NCI-H524 (cell line): ENCODE results near the gene EFNB2.

ENCODE experiments used
- DNase-seq, 2 experiments: peaks; one replicate each; lab custom pipeline; 2025; lab: John Stamatoyannopoulos, UW

EFNB2 gene

DNA sequence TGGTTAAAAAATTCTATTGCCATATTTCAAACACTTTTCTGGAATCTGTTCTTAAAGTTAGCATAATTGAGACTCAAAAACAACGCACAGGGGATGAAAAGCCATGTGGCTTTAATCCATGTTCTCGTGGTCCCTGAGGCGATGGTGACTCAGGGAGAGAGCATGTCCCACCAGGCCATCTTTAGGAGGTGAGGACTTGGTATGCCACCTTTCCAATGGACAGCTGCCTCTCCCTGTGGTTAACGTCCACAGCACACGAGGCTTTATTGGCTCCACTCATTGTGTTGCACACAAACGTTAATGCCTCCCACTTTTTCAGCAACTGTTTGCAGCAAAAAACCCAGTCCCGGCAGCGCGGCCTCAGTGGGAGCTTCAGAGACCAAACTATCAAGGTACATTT lies 51.4 kb downstream of the EFNB2 start:
- no peak for DNase-seq

DNA sequence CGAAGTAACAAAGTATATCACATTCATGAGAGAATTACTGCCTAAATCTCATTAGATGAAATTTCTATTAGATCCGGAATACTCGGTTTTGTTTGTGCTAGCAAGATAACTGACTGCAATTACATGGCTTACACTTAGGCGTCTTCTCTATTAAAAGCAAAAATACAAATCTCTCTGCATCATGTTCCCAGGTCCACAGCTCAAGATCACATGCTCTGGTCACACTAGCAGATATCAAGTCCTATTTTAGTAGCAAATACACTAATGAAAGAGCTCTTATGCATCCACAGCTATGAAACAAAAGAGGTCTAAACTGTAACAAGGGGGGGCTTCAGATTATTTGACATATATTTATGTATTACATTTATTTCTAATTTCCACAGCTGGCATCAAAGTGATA lies 53.5 kb downstream of the EFNB2 start:
- no peak for DNase-seq

DNA sequence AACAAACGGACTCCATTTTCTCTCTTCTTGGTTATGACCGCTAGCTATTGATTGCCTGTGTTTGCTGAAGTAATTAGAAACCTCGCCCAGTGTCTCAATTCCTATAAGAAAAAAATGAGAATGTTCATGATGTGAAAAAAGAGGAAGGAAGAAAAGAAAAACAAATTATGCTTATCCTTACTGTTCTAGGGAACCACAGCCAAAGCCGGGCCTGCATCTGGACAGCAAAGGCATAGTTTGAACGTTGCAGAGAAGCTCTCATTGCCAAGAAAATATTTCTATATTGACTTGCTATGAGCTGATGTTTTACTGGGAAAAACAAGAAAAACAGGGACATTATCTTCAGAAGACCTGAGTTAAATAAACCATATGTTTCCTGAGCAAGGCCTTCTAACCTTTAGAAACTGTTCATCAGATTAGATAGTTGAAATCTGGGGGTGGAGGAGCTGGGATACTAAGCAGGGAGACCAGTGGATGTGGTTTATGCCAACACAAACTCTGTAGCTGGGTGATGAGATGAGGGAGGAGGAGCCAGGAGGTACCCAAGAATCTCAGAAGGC lies 55.0 kb downstream of the EFNB2 start:
- DNase-seq: no peak

DNA sequence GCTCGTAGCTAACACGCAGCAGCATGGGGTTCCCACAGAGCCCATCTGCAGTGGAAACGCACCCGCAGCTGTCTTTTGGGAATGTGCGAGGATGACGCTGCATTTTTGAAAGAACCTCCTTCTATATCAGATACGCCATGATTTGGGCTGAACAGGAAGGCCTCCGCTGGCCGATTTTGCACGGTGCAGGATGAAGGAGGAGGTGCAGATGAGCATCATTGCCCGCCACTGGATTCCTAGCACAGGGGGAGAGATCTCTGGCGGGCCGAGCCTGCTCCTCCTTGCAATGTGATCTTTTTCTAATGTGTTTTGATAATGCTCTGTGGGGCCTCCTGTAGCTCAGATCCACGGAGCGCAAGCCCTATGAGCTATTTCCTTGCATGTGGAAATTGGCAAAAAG lies 55.5 kb downstream of the EFNB2 start:
- no peak for DNase-seq

DNA sequence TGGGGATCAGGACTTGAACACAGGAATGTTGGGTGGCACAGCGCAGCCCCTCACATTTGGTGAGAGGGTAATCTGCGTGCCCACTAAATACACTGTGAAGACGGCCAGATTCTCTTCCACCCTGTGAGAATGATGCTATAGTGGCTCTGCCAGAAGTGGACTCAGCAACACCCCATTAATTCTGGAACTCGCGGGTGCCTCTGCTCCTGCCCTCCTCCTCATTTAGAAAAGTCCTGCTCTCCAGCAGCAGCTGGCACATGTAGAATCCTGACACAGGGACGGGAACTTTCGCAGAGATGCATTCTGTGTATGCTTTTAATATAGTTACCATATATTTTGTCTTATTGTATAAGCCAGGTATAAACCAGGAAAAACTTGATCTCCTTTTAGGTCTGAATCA lies 57.3 kb downstream of the EFNB2 start:
- DNase-seq: no peak

DNA sequence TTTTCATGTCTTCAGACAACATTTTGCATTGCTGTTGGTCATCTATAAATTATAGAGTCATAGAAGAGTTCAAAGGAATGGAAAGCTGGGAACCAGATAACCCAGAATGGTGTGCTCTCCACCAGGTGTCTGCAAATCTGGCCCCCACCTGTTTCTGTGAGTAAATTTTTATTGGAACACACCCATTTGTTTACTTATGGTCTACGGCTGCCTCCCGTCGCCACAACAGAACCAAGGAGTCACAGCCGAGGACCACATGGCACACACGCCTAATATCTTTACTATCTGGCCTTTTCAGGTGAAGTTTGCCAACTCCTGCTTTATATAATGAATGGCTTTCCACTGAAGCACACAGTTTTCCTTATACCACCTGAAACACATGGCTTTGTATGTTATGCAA lies 58.2 kb downstream of the EFNB2 start:
- DNase-seq: no peak

DNA sequence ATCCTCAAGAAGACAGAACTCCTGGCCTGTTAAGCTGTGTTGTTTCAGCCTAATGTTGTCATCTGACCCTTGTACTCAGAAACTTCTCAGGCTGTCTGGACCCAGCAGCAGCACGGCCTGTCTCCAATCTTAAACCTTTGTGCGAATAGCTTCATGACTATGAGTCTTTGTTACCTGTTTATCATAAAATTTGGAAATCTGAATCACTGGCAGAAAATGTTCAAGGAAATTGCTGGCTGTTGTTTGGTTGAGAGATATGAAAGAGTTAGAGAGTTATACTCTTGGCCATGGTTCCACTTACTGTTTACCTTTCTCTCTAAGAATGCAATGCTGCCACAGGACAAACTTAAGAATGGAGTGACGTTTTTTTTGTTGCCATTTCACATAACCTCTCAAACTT lies 59.6 kb downstream of the EFNB2 start:
- DNase-seq: no peak

DNA sequence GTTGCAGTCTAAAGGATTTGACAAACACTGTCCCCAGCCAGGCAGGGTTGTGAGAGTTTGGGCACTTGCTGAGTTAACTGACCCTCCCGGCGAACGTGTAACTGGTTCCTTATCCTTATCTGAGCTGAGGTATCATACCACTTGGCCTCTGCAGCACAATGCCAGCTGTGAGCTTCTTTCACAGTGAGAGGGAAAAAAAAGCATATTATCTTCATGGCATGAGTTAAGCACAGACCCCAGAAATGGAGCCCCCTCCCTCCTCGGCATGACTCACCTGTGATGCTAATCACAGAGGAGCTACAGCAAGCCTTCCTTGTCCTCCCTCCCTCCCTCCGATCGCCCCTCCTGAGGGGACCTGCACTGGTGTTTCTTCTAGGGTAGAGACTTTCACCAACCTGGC lies 60.5 kb downstream of the EFNB2 start:
- no peak for DNase-seq

DNA sequence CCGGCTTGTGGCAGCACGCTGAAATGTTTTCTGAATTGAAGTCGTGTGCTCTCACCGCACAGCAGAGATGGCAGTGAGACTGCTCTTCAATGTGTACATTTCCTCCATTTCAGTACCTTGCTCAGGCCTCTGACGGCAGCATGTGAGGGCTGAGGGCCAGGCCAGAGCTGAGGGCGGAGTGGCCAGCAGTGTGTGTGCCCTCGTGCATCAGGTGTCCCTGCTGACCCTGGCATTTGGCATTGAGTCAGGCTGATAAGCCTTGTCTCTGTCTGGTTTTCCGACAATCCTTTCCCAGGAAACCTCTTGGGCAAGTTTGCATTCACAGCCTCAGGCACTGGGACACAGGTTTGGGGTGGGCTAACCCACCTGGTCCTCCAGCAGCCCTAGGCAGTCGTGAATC lies 62.3 kb downstream of the EFNB2 start:
- DNase-seq: no peak

DNA sequence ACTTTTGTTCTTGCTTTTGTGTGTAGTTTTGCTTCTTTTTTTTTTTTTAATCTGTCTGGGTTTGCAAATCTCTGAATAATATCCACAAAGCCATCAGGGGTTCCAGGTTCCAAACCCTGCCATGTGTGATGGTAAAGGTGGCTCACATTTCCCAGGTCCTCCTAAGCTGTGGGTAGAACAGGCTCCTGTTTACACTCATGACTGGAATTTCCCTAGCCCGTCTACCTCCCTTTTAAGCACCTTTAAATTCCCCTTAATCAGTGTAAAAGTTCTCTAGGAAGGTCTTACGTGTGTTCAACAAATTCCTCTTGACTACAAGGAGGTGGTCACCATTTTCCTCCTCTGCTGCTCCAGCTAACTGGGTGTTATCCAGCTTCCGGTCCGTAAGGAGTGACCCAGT lies 62.8 kb downstream of the EFNB2 start:
- DNase-seq: no peak

DNA sequence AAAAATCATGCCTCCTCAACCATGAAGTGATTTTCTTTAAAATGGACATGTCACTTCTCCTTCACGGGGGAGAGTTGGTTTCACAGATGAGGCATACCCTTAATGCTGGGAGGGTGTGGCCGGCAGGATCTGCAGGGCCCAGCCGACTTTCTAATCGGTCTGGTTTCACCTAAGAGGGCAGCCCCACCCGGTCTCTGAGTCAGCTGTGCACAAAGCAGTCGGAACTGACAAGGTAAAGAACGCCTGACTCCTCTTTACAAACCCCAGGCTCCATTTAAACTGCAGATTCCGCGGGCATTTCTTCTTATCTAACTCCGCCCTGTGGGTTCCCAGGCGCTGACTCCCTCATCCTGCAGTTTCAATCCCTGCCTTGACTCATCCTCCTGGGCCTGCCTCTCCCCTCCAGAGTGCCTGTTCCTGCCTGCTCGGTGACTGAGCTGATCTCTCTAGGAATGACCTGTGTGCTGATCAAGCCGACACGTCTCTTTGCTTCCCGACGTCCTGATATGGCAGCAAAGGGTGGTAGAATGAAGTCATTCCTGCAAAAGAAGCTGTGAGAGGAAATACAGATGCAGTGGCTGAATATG lies 63.4 kb downstream of the EFNB2 start:
- DNase-seq: no peak

DNA sequence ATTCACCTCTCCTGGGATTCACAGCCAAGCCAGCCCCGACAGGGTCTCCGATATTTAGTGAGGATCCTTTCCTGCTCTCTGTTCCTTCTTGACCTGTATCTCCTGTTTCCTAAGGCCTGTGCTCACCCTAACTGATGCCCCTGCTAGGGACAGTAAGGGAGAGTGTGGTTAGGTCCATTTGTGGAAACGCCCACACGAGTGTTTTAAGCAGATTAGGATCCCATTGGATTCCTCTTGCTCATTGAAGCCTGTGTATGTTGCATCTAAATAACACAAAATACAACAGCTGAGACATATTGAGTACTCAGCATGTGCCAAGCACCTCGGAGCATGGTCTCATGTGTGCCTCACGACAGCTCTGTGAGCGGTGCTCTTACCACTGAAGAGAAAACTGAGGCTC lies 64.9 kb downstream of the EFNB2 start:
- no peak for DNase-seq

DNA sequence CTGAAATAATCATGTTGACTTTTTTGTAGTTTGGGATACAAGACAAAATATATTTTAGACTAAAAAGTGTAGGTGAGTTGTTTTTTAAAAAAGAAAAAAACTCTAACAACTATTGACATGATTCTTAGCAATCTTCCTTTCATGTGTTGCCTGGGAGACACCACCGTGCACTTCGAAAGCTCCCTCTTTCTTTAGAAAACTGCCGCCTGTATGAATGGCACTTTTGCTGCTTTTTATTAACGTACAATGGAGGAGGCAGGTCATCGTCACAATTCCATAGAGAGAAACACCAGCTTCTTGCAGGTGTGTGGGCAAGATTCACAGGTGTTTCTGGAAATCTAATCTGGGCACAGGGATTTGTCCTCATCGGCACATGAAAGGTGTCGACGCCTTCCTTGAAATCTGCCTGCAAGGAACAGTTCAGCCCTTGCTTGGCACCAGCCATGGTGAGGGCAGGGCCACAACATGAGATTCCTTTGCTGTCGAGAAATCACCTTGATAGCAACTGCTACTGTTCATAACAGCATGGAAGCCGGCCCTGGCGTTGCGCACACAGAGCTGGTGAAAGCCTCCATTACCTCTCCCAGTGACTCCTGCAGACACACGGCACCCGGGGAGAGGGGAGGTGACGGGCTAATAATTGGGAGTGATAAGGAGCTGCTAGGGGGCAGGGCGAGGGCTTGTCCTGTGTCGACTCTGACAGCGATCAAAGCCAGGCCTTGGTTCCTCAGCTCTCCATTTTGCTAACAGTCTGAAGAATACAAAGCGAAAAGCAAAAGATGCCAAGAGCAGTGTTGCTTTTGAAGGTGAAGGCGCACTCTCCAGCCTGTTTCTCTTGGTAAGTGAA lies 66.5 kb downstream of the EFNB2 start:
- DNase-seq: no peak

DNA sequence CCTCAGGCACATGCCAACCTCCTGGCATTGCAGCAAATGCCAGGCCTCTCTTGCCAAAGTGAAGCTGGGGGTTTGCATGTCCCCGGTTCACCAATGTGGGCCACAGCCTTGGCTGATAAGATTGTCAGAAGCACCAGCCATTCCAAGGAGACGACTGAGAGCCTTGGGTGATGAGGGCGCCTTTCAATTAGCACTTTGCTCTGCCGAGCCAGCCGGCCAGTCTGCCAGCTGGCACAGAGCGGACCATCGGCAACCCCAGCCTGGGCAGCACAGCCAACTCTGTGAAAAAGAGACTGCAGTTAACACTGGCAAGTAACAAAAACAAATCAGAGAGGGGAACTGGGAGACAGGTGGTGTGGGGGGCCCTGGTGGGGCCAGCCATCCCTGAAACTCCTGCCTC lies 67.3 kb downstream of the EFNB2 start:
- no peak for DNase-seq

DNA sequence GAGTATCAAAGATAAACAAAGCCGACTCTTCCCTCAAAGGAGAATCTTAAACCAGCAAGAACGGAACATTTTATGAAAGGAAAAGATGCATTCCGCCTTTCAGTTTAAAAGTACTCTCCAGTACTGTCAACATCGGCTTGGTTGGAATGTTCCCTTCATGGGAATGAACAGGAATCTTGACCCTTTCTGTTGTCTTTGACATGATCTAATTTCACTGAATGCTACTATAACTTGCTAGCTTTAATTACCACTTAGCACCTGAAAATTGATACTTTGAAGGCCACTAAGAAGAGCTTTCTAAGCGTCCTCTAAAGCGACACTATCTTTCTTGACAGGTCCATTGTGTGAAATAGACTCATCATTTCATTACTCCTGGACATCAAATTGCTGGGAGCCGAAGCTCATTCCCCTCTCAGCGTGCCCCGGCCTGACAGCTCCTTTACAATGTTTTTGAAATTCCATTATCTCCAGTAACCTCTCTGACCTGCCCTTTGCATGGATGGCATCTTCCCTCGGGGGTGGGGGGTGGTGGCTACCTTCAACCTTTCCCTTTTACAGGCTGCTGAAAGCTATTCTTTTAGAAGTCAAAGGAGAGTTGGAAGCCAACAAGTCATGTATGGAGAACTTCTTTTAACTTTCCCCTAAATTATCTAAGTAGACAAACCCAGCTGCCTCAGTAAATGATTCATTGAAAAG lies 67.9 kb downstream of the EFNB2 start:
- DNase-seq: no peak

DNA sequence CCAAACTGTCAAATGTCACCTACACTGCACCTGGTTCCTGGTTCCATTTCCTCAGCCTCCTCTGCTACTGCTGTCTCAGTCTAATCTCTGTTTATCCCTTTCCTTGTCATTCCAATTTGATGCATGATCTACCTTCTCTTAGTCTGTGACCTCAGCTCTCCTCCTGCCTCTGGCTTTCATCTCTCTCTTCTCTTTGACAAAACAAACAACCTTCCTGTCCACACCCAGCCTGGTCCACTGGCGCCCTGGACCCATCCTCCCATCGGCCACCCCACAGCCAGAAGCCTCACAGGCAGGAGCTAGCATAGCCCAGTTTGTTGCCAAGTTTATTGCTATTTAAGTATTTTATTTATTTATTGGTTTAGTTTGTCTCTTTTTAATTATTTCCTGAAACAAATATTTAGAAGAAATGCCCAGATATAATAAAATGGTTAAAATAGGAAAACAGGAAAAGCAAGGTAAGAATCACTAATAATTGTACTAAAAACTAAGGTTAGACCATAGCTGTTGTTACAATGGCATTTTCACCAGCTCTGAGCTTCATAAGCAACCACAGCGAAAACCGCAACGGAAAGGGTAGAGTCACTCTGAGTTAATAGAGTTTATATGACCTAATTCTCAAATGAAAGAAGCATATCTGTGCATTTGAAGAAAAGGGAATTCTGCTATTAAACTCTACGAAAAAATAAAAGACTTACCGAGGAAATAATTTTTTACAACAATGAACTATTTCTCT lies 68.6 kb downstream of the EFNB2 start:
- no peak for DNase-seq

DNA sequence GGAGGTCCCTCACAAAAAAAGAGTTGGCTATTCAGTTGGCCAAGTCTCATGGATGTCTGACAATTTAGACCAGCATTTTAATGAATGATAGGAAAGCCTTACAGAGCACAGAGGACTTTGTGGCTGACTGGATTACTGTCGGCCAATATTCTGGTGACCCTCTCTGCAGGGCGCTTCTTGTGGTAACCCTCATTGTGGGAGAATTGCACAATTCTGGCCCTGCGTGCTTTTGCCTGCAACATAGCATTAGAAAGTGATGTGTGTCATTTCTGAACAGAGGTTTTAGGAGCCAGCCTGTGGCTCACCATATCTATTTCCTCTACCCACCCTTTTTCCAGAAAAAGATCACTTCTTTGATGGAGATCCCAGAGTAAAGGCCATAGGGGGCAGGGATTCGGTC lies 71.4 kb downstream of the EFNB2 start:
- no peak for DNase-seq

DNA sequence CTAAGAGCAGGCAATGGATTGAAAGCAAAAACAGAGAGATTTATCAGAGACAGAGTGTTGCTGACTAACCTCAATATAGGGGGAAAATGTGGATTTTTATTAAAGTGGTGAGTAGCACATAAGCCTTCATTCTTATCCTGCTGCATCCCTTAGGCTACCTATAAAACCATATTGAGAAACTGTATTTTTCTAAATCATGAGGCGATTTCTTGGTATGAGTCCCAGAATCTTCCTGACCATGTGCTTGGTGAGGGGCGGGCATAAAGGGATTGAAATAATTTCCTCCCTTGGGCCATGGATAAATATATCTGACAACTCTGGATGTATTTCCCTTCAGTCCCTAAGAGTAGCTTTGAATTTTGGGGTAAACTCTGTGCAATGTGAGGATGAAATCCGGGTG lies 72.8 kb downstream of the EFNB2 start:
- no peak for DNase-seq

DNA sequence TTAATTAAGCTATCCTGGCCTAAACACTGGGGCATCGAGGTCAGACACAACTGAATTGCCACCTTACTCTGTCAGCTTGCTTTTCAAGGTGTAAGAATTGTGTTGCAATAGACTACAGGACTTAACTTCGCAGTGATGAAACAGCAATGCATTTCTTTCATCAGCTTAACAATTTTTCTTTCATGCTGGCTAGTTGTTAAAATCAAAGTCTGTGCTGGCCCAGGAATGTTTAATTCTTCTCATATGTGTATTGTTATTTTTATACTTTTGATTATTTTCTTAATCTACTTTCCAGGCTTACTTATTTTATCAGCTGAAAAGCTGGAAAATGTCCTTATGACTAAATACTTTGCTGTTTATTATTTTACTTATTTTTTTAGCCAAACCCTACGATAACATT lies 79.7 kb downstream of the EFNB2 start:
- DNase-seq: no peak

DNA sequence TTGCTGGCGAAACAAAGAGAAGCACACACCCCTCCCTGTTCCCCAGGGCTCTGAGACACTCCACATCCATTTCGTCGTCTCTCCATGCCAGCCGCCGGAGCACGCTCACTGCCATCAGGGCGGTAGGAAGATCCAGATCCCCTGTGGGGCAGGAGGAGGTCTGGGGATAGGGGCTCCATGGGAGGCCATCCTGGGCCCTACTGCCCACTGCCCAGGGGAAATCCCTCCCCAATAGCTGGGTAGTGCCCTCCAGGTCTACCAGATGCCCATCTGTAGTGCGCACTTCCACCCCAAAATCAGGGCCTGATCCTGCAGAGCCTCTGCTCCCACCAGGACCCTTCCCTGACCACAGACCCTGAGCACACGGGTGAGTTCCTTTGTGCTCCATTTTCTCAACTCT lies 80.3 kb downstream of the EFNB2 start:
- no peak for DNase-seq

DNA sequence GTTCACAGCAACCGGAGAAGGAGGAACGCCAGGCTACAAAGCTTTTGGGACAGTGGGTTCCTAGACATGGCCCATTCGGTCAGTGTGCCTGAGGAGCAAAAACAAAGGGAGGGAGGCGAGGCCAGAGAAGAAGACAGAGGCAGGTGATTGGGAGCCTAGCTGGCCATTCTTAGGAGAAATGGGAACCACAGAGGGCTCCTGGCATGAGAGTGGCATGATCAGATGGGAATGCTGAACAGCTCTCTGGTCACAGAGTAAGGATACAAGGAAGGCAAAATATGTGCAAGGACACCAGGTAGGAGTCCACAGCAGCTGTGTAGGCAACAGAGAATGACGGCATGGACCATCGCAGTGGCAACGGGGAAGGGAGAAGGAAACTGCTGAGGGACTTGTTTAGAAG lies 82.4 kb downstream of the EFNB2 start:
- no peak for DNase-seq

DNA sequence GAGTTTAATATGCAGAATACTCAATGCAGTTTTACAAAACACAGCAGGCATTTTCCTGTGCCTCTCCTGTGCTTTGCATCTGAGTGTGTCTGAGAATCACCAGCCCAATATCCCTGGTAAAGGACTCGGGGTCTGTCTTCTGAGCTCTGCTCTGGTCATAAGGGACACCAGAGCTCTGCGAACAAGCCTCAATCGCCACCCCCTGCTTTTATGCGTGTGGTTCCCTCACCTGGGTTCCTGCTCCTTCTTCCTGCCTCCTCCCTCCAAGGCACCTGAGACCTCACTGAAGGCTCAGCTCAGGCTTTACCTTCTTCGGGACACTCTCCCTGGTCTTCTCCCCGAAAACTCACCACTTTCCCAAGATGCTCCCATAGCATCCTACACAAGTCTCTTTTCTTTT lies 84.5 kb downstream of the EFNB2 start:
- no peak for DNase-seq
